DMS 273 (cell line): ENCODE measurements around the gene FAM13C.
A peak's percentile ranks its signal among the peaks of the same experiment; 100 is the strongest.

Experiments used
- DNase-seq: peaks from one replicate; lab custom pipeline; 2025; ENCODE audit not compliant: unreplicated experiment; lab: John Stamatoyannopoulos, UW

FAM13C gene

GRCh38 chr10:59362959-59363381, 621 bp upstream of the FAM13C start:
- peak; percentile 57 for DNase-seq

- peak; percentile 29 for DNase-seq
Measured at GRCh38 chr10:59361663-59362143, 646 bp downstream of the FAM13C start.

GRCh38 chr10:59360605-59361405, 1.5 kb downstream of the FAM13C start:
- DNase-seq = no peak

GRCh38 chr10:59358576-59358975, 3.8 kb downstream of the FAM13C start:
- DNase-seq = no peak

GRCh38 chr10:59354434-59354833, 7.9 kb downstream of the FAM13C start:
- no peak for DNase-seq

- DNase-seq = no peak
Measured at GRCh38 chr10:59350558-59350957, 11.8 kb downstream of the FAM13C start.

- peak; percentile 45 for DNase-seq
Measured at GRCh38 chr10:59346321-59346720, 16.0 kb downstream of the FAM13C start.

GRCh38 chr10:59342723-59343122, 19.6 kb downstream of the FAM13C start:
- DNase-seq = no peak

- no peak for DNase-seq
Measured at GRCh38 chr10:59342000-59342399, 20.3 kb downstream of the FAM13C start.

GRCh38 chr10:59340285-59340684, 22.1 kb downstream of the FAM13C start:
- no peak for DNase-seq

GRCh38 chr10:59339351-59339750, 23.0 kb downstream of the FAM13C start:
- no peak for DNase-seq

- DNase-seq = peak; percentile 65
Measured at GRCh38 chr10:59337201-59337652, 25.1 kb downstream of the FAM13C start.

- DNase-seq = no peak
Measured at GRCh38 chr10:59336632-59337031, 25.7 kb downstream of the FAM13C start.

GRCh38 chr10:59335497-59335896, 26.9 kb downstream of the FAM13C start:
- DNase-seq = no peak

- no peak for DNase-seq
Measured at GRCh38 chr10:59333701-59334100, 28.6 kb downstream of the FAM13C start.

GRCh38 chr10:59332581-59332980, 29.8 kb downstream of the FAM13C start:
- no peak for DNase-seq

GRCh38 chr10:59331661-59332060, 30.7 kb downstream of the FAM13C start:
- DNase-seq = no peak

GRCh38 chr10:59325116-59325515, 37.2 kb downstream of the FAM13C start:
- peak; percentile 2 for DNase-seq

GRCh38 chr10:59324597-59324996, 37.8 kb downstream of the FAM13C start:
- no peak for DNase-seq

GRCh38 chr10:59323831-59324401, 38.4 kb downstream of the FAM13C start:
- DNase-seq = no peak

- DNase-seq = no peak
Measured at GRCh38 chr10:59323036-59323459, 39.3 kb downstream of the FAM13C start.

- no peak for DNase-seq
Measured at GRCh38 chr10:59322131-59322530, 40.2 kb downstream of the FAM13C start.
